Subcutaneous adipose tissue (tissue), 4 donors: ENCODE results near the gene P2RX1. TPM values are rescaled to one million over a fixed set of nuclear protein-coding genes. Genes with fewer than 3 reads are reported as not detected.

Experiments
- total RNA-seq, 4 donors: library from RNA; depleted of rRNA; stranded (reverse); fragments of >200 nt; gene quantifications; one replicate each; pipeline ENCODE4 v1.1.0, GENCODE V29; 2016
- TF ChIP-seq, protein P1 (sequence below): fragments of 450-650 bp; IDR thresholded peaks from one replicate; pipeline ENCODE4 v1.5.1; 2016; ENCODE audit warnings: low read depth, mild to moderate bottlenecking, control low read depth, antibody characterized with exemption, moderate library complexity

Gene P2RX1
- total RNA-seq, 4 donors from 2014 or later, result 0.94 to 9.3 (median 1.8) TPM

DNA sequence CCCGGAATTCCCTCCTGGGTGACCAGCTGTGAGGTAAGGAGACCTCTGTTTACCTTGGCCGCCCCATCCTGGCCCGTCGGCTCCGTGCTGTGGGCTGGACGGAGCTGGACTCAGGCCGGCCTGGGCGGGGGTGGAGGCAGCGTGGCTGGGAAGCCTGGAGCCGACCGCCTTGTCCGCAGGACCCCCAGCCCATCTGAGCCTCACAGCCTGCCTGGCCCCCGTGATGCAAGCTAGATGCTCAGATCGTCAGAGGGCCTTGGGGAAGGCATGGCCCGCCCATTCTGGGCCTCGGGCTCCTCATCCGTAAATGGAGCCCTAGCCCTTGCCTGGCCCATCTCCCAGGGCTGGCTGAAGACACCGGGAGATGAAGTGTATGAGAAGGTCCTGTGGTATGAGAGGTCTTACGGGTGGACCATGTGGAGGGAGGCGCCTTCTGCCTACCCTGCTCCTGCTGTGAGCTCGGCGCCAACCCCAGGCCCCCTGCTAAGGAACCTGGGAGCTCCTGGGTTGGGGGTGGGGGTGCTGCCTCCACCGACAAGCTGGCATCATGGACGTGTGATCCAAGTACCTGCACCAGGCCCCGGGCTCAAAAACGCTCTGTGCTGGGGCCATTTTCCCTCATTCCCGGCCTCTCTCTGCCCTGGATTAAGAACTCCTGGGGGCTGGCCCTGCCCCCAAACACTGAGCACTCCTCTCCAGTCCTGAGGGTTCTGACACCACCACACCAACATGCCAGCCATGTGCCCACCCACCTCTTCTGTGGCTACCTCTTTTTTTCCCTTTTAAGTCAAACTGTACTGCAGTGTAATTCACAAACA lies 5.4 kb upstream of the P2RX1 start:
- TF ChIP-seq, protein P1, sequence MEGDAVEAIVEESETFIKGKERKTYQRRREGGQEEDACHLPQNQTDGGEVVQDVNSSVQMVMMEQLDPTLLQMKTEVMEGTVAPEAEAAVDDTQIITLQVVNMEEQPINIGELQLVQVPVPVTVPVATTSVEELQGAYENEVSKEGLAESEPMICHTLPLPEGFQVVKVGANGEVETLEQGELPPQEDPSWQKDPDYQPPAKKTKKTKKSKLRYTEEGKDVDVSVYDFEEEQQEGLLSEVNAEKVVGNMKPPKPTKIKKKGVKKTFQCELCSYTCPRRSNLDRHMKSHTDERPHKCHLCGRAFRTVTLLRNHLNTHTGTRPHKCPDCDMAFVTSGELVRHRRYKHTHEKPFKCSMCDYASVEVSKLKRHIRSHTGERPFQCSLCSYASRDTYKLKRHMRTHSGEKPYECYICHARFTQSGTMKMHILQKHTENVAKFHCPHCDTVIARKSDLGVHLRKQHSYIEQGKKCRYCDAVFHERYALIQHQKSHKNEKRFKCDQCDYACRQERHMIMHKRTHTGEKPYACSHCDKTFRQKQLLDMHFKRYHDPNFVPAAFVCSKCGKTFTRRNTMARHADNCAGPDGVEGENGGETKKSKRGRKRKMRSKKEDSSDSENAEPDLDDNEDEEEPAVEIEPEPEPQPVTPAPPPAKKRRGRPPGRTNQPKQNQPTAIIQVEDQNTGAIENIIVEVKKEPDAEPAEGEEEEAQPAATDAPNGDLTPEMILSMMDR, result no peak

DNA sequence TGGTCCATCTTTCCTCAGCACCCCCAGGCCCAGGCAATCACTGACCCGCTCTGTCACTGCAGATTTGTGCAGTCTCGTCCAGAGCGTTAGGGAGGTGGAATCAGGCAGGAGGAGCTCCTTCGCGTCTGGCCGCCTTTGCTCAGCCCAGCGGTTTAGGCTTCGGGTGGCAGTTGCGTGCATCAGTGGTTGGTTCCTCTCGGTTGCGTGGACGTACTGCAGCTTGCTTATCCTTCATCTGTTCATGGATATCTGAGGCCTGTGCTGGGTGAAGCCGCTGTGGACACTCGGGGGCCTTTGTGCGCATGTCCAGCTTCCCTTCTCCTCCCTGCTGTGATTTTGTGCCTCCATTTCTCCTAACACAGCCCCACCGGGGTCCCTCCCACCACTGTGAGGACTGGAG lies 4.7 kb upstream of the P2RX1 start:
- TF ChIP-seq, protein P1, result no peak

DNA sequence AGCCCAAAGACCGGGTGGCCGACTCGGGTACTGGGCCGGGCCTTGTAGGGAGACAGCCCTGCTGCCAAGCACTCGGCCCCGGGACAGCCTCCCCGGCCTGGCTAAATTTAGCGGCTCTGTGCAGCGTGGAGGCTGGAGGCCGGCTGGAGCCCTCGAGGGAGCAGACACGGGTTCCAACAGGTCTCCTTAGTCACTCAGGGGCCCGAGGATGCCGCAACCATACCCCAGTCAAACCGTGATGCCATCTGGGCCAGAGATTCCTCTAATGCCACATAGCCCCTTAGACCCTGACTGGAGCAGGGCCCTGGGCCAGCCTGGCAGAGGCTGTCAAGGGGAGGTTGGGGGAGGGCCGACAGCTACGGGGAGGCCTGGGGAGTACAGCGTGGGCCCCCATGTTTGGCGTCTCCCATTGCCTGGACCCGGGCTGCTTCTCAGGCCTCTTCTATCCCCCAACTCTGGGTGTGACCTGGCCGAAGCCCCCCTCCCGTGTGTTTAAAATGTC lies 2.9 kb upstream of the P2RX1 start:
- TF ChIP-seq, protein P1, result no peak

DNA sequence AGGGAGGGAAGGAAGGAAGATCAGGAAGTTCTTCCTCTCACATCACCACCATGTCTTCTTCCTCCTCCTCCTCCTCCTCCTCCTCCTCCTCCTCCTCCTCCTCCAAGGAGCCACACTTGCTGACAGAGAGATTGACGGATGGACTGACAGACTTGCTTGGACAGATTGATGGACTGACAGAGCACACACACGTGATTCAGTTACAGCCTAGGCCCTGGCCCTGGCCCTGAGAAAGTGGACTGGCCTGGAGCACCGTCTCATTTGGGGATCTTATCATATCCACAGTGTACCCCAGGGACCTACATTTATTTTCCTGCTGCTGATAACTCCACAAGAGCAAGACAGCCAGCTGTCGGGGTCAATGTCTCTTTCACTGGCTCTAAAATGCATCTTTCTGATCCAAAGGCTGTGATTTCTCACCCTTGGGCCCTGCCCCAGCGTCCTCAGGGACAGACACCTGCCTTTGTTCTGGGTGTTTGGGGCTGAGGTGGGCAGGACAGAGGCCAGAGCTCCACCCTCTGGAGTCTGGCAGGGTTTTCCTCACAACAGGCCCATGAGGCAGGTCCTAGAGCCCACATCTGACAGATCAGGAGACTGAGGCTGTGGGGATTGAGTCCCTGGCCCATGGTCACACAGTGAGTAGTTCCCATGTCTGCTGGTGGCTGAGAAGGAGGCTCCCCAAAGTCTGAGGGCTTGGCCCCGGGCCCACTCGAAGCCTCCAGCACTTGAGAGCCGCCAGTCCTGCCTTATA lies 2.3 kb upstream of the P2RX1 start:
- TF ChIP-seq, protein P1, result no peak

DNA sequence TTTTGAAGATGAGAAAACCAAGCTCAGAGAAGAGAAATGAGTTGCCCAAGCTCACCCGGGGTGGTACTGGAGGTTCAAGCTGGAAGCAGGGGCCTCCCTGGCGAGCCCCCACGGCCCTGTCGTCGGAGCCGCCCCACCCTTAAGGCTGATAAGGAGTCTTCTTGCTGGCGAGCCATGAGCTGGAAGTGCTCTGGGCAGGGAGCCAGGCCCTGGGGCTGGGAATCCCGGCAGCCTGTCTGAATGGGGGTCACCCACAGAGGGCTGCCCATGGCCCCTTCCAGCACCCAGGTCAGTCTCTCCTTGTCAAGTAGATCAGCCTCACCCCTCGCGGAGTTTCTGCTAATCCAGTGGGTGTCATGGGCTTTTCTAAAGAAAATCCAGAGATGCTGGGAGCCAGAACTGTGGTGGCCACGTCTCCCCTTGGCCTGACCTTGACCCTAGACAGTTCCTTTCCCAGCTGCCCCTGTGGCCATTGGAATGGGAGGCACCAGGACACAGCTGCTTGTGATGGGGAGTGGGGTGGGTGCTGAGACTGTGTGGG lies 1.2 kb upstream of the P2RX1 start:
- TF ChIP-seq, protein P1, result no peak

DNA sequence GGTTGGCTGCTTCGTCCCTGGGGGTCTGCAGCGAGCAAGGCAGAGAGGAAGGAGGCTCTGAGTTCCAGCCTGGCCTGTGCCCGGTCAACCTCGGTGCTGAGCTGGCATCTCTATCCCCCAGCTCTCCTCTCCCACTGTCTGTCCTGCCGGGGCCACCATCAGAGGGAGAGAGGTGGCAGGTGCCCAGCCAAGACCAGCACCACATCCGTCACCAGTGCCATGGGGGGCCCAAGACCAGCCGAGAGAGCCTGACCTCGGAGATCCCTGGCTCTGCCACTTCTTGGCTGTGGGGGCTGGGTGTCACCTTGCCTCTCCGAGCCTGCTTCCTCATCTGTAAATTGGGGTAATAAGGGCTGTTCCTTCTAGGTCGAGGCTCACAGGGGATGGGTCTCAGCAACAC lies 560 bp upstream of the P2RX1 start:
- TF ChIP-seq, protein P1, result no peak

DNA sequence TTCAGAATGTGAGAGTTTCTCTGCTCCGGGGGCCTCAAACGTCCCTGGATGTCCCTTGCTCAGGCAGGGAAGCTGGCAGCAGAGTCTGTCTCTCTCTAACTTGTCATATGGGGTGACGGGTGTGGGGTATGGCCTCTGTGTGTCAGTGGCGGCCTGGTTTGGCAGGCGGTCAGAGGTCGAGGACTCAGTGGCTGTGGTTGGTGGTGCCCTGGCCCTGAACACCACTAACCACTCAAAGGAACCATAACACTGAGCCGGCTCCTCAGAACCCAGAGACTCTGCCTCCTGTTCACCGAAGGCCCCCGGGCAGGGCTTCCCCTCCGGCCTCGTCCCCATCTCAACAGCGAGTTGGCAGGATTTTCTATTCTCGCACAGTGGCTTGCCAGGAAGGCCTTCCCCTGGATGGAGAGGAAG lies 677 bp downstream of the P2RX1 start:
- TF ChIP-seq, protein P1, result no peak
